Tongue (tissue), 2 donors: Measurements from ENCODE around the gene HOXA2. TPM values are rescaled to one million over a fixed set of nuclear protein-coding genes. Genes with fewer than 3 reads are reported as not detected.

ENCODE experiments used
- DNase-seq: peaks from one replicate; pipeline ENCODE4 v3.0.0-alpha.2; 2015
- total RNA-seq: library from RNA; depleted of rRNA; stranded (reverse); fragments of >200 nt; gene quantifications from one replicate; pipeline ENCODE4 v1.2.3, GENCODE V29; 2014

Gene HOXA2
- total RNA-seq = not detected

- peak; percentile 87 for DNase-seq
Observed at GRCh38 chr7:27102581-27103442, at the start of gene HOXA2. Gene HOXA2, minus strand, starts transcription at chr7:27102683. Its CDS starts 183 bp downstream, at chr7:27102500.

GRCh38 chr7:27151341-27151930, 49.0 kb upstream of the HOXA2 start:
- no peak for DNase-seq

GRCh38 chr7:27150568-27151340, 48.3 kb upstream of the HOXA2 start:
- DNase-seq = peak; percentile 85

GRCh38 chr7:27149842-27150567, 47.5 kb upstream of the HOXA2 start:
- DNase-seq = no peak

GRCh38 chr7:27148756-27149641, 46.5 kb upstream of the HOXA2 start:
- no peak for DNase-seq

- no peak for DNase-seq
Observed at GRCh38 chr7:27148031-27148755, 45.7 kb upstream of the HOXA2 start.

- DNase-seq = no peak
Observed at GRCh38 chr7:27147199-27148030, 44.9 kb upstream of the HOXA2 start, which contains the start of gene HOXA6. Gene HOXA6, minus strand, starts transcription at chr7:27147774. Its CDS starts 25 bp downstream, at chr7:27147749.

GRCh38 chr7:27146491-27147198, 44.2 kb upstream of the HOXA2 start:
- no peak for DNase-seq

- no peak for DNase-seq
Observed at GRCh38 chr7:27145914-27146412, 43.5 kb upstream of the HOXA2 start.

- no peak for DNase-seq
Observed at GRCh38 chr7:27145165-27145913, 42.9 kb upstream of the HOXA2 start.

GRCh38 chr7:27144781-27145164, 42.3 kb upstream of the HOXA2 start:
- no peak for DNase-seq

- no peak for DNase-seq
Observed at GRCh38 chr7:27143950-27144780, 41.7 kb upstream of the HOXA2 start.

- peak; percentile 56 for DNase-seq
Observed at GRCh38 chr7:27143023-27143949, 40.8 kb upstream of the HOXA2 start, which contains the start of gene HOXA5. Gene HOXA5, minus strand, starts transcription at chr7:27143681. Its CDS starts 74 bp downstream, at chr7:27143607.

GRCh38 chr7:27142580-27143022, 40.1 kb upstream of the HOXA2 start:
- DNase-seq = no peak

GRCh38 chr7:27141923-27142579, 39.6 kb upstream of the HOXA2 start:
- no peak for DNase-seq
